Nephron (organoid): ENCODE data around the gene OSBPL3.

ENCODE experiments used
- H3K27ac Mint-ChIP-seq, 3 experiments: 2 replicates each; pipeline ENCODE4 v1.8.0; 2020; ENCODE audit warnings: mixed read lengths in 3 of 3, mild to moderate bottlenecking in 2 of 3, moderate library complexity in 1 of 3
- H3K27me3 Mint-ChIP-seq: 2 replicates; pipeline ENCODE4 v1.8.0; 2021; ENCODE audit warnings: low read depth, mild to moderate bottlenecking, moderate library complexity, mixed read lengths
- H3K36me3 Mint-ChIP-seq: 2 replicates; pipeline ENCODE4 v1.8.0; 2020; ENCODE audit warnings: low read depth, mixed read lengths
- H3K4me1 Mint-ChIP-seq: 2 replicates; pipeline ENCODE4 v1.8.0; 2020; ENCODE audit warnings: mixed read lengths
- H3K4me3 Mint-ChIP-seq, 3 experiments: 2 replicates each; pipeline ENCODE4 v1.8.0; 2020; ENCODE audit warnings: mild to moderate bottlenecking in 3 of 3, mixed read lengths in 3 of 3, moderate library complexity in 2 of 3
- H3K9me3 Mint-ChIP-seq: 2 replicates; pipeline ENCODE4 v1.8.0; 2020; ENCODE audit warnings: mixed read lengths
- CTCF ChIP-seq, 3 experiments: fragments of 200-600 bp; sonication (generic); IDR thresholded peaks; one replicate each; pipeline ENCODE4 v1.5.0; 2021; ENCODE audit warnings: antibody characterized with exemption in 3 of 3; ENCODE audit not compliant: unreplicated experiment in 3 of 3

OSBPL3 gene

DNA sequence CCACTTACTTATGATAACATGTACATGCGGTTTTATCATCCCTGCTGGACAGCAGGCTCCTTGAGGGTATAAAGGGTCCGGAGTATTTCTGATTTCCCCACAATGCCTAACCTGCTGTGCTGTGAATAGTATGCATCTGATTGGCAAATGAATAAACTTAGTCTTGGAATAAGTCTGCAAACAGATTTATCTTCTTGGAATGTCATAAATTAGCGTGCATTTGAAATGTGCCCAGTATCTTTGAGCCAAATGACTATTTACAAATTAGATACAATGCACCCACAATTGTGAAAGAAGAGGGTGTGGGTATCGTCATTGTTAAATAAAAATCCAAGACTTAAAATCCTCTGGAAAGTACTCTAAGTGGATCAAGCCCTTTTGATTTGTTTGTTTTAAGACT is 106.0 kb downstream of the OSBPL3 start:
- Mint-ChIP-seq H3K4me3 (no peak overlapping the region), H3K27me3 (no peaks in the 10 kb centered on the region), H3K4me1 (peaks cover 10% of the 10 kb centered on the region), H3K9me3 (no peaks in the 10 kb centered on the region), H3K27ac (no peak overlapping the region), H3K36me3 (no peaks in the 10 kb centered on the region)
- no peak for TF ChIP-seq CTCF (IDR thresholded peaks at IDR 0.05; ENCODE audit: unreplicated experiment in 3 of 3)

DNA sequence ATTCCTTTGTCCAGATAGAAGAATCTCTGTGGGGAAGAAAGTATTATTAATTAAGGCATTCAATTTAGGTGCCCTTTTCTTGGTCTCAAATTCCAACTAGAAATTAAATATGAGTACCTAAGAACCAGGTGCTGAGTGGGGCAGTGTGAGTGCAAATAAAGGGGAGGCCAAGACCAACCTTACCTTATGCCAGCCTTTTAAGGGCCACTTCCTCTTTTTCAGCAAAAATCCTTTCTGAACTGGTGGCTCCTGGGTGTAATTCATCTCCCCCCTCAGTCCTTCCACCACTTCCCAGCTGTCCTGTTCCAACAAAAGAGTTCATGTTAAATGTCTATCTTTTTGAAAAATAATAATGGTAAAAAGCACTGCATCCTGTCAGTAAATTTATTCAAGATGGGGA is 108.2 kb downstream of the OSBPL3 start:
- Mint-ChIP-seq H3K27me3 (no peaks in the 10 kb centered on the region), H3K27ac (no peak overlapping the region), H3K4me3 (no peak overlapping the region), H3K36me3 (peaks cover 4% of the 10 kb centered on the region), H3K9me3 (no peaks in the 10 kb centered on the region), H3K4me1 (peaks cover 4% of the 10 kb centered on the region)
- no peak for TF ChIP-seq CTCF (IDR thresholded peaks at IDR 0.05; ENCODE audit: unreplicated experiment in 3 of 3)

DNA sequence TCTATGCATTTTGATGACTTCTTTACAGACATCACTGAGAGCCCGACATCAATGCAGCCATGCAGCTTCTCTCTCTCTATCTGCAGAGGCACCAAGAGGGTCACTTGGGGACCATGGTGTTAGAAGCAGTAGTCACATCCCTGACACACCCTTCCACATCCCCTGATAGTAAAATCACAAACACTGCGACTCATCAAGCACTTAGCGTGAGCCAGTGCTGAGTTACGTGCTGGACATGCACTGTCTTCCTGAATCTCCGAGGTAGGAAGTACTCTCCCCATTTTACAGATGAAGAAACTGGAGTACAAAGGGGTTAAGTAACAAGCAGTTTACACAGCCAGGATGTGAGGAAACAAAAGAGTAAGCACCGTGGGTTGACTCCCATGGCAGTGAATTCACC is 109.2 kb downstream of the OSBPL3 start:
- Mint-ChIP-seq H3K9me3 (no peaks in the 10 kb centered on the region), H3K36me3 (peaks cover 4% of the 10 kb centered on the region), H3K27me3 (no peaks in the 10 kb centered on the region), H3K4me3 (no peak overlapping the region), H3K27ac (no peak overlapping the region), H3K4me1 (peaks cover 4% of the 10 kb centered on the region)
- TF ChIP-seq CTCF (IDR thresholded peaks at IDR 0.05; ENCODE audit: unreplicated experiment in 3 of 3) = no peak

- no peaks in the 10 kb centered on the region for H3K4me1 Mint-ChIP-seq
- TF ChIP-seq CTCF (IDR thresholded peaks at IDR 0.05; ENCODE audit: unreplicated experiment in 3 of 3) = no peak
- no peak overlapping the region for H3K4me3 Mint-ChIP-seq
- no peaks in the 10 kb centered on the region for H3K9me3 Mint-ChIP-seq
- H3K27me3 Mint-ChIP-seq = no peaks in the 10 kb centered on the region
- H3K27ac Mint-ChIP-seq = no peak overlapping the region
- peaks cover 4% of the 10 kb centered on the region for H3K36me3 Mint-ChIP-seq
These were observed 110.4 kb downstream of the OSBPL3 start for GRCh38 chr7:24869572-24869971.

- H3K36me3 Mint-ChIP-seq = peaks cover 4% of the 10 kb centered on the region
- no peaks in the 10 kb centered on the region for H3K4me1 Mint-ChIP-seq
- no peaks in the 10 kb centered on the region for H3K9me3 Mint-ChIP-seq
- H3K27me3 Mint-ChIP-seq = no peaks in the 10 kb centered on the region
- H3K27ac Mint-ChIP-seq = no peak overlapping the region
- no peak for TF ChIP-seq CTCF (IDR thresholded peaks at IDR 0.05; ENCODE audit: unreplicated experiment in 3 of 3)
- H3K4me3 Mint-ChIP-seq = no peak overlapping the region
These were observed 111.2 kb downstream of the OSBPL3 start for GRCh38 chr7:24868741-24869140.

DNA sequence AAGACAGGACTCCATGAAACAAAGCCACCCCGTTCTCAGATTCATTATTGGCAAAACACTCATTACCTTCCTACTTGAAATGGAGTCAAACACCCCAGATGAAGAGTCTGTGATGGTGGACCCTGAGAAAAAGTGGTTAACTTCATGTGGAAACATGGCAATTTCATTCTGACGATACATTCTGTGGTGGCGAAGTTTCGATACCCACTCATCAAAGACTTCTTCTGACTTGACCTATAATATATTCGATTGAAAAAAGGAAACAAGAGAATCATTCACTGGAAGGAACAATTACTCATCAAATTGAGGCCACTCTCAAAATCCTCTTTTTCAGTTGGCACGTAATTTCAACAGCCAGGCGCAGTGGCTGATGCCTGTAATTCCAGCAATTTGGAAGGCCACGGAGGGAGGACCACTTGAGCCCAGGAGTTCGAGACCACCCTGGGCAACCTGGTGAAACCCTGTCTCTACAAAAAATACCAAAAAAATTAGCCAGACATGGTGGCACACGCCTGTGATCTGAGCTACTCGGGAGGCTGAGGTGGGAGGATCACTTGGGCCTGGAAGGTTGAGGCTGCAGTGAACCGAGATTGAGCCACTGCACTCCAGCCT is 113.9 kb downstream of the OSBPL3 start:
- H3K36me3 Mint-ChIP-seq = peaks cover 8% of the 10 kb centered on the region
- H3K27ac Mint-ChIP-seq = no peak overlapping the region
- H3K27me3 Mint-ChIP-seq = no peaks in the 10 kb centered on the region
- no peaks in the 10 kb centered on the region for H3K9me3 Mint-ChIP-seq
- H3K4me1 Mint-ChIP-seq = no peaks in the 10 kb centered on the region
- no peak overlapping the region for H3K4me3 Mint-ChIP-seq
- TF ChIP-seq CTCF (IDR thresholded peaks at IDR 0.05; ENCODE audit: unreplicated experiment in 3 of 3) = no peak
